ENCODE results near the gene TMEM120A.

DNA sequence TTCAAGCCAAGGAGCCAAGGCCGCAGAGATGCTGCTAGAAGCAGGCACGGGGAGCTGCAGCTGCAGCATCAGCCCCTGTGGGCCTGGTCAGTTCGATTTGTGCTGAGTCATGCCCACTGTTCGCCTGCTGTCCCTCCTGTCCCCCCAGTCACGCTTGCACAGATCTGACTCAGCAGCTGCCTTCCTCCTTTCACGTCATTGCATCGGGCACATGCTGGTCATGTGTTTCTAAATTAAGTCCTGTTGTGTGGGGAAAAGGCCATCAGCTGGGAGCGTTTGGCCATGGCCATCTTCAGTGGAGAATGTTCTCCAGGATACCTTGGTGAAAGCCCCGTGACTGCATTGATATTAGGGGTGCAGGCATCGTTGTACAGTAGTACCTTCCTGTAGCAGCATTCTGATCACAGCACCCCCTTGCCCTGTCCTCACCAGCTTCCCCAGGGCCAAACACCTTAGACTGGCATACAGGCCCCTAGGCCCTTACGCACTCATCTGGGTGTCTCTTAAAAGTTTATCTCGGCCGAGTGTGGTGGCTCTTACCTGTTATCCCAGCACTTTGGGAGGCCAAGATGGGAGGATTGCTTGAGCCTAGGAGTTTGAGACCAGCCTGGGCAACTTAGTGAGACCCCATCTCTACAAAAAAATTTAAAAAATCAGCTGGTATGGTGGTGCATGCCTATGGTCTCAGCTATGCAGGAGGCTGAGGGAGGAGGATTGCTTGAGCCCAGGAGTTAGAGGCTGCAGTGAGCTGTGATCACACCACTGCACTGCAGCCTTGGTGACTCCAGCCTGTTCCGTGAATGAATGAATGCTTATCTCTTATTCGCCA is 56.2 kb downstream of the TMEM120A start:
- TF ChIP-seq, protein P1, sequence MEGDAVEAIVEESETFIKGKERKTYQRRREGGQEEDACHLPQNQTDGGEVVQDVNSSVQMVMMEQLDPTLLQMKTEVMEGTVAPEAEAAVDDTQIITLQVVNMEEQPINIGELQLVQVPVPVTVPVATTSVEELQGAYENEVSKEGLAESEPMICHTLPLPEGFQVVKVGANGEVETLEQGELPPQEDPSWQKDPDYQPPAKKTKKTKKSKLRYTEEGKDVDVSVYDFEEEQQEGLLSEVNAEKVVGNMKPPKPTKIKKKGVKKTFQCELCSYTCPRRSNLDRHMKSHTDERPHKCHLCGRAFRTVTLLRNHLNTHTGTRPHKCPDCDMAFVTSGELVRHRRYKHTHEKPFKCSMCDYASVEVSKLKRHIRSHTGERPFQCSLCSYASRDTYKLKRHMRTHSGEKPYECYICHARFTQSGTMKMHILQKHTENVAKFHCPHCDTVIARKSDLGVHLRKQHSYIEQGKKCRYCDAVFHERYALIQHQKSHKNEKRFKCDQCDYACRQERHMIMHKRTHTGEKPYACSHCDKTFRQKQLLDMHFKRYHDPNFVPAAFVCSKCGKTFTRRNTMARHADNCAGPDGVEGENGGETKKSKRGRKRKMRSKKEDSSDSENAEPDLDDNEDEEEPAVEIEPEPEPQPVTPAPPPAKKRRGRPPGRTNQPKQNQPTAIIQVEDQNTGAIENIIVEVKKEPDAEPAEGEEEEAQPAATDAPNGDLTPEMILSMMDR (conservative IDR thresholded peaks at IDR 0.05; ENCODE audit: low read length), result no peak
- TF ChIP-seq EZH2phosphoT487 (IDR thresholded peaks at IDR 0.05; ENCODE audit: borderline replicate concordance), result no peak

All from Loucy (cell line).